H9 (cell line): ENCODE data around the gene CYBA. TPM values are rescaled to one million over a fixed set of nuclear protein-coding genes. Genes with fewer than 3 reads are reported as not detected.

ENCODE experiments used
- DNase-seq: peaks from one replicate; pipeline ENCODE4 v3.0.0-alpha.2; 2017
- H2AFZ ChIP-seq: one replicate; pipeline ENCODE4 v1.6.1; 2013; ENCODE audit warnings: mild to moderate bottlenecking, low read length, control low read depth, moderate library complexity
- H2AK5ac ChIP-seq: 2 replicates; pipeline ENCODE4 v1.6.1; 2013; ENCODE audit warnings: low read length, control low read depth, mixed read lengths; ENCODE audit not compliant: insufficient read length
- H2BK120ac ChIP-seq: one replicate; pipeline ENCODE4 v1.6.1; 2013; ENCODE audit warnings: low read depth, mild to moderate bottlenecking, low read length, control low read depth, inconsistent platforms; ENCODE audit not compliant: poor library complexity, severe bottlenecking
- H2BK12ac ChIP-seq: 2 replicates; pipeline ENCODE4 v1.6.1; 2013; ENCODE audit warnings: low read length, control low read depth, mixed read lengths, low read depth; ENCODE audit not compliant: insufficient read length
- H2BK15ac ChIP-seq: 2 replicates; pipeline ENCODE4 v1.6.1; 2013; ENCODE audit warnings: low read depth, low read length, control low read depth
- H2BK20ac ChIP-seq: one replicate; pipeline ENCODE4 v1.6.1; 2013; ENCODE audit warnings: low read depth, mild to moderate bottlenecking, low read length, control low read depth, inconsistent platforms; ENCODE audit not compliant: poor library complexity, severe bottlenecking
- H2BK5ac ChIP-seq: 2 replicates; pipeline ENCODE4 v1.6.1; 2013; ENCODE audit warnings: low read length, control low read depth, mixed read lengths; ENCODE audit not compliant: insufficient read length
- H3K14ac ChIP-seq: 2 replicates; pipeline ENCODE4 v1.6.1; 2013; ENCODE audit warnings: low read length, control low read depth; ENCODE audit not compliant: insufficient read depth
- H3K18ac ChIP-seq: 2 replicates; pipeline ENCODE4 v1.6.1; 2013; ENCODE audit warnings: low read depth, mild to moderate bottlenecking, mixed read lengths, low read length, control low read depth; ENCODE audit not compliant: insufficient read length
- H3K23ac ChIP-seq: 2 replicates; pipeline ENCODE4 v1.6.1; 2013; ENCODE audit warnings: low read length, control low read depth, mixed read lengths, low read depth; ENCODE audit not compliant: insufficient read length
- H3K23me2 ChIP-seq: 2 replicates; pipeline ENCODE4 v1.6.1; 2013; ENCODE audit warnings: low read depth, mild to moderate bottlenecking, mixed read lengths, low read length, control low read depth; ENCODE audit not compliant: insufficient read length, poor library complexity, severe bottlenecking
- H3K27ac ChIP-seq: 2 replicates; pipeline ENCODE4 v1.5.1; 2013; ENCODE audit warnings: low read length, control low read depth, mixed read lengths, low read depth; ENCODE audit not compliant: insufficient read length
- H3K27me3 ChIP-seq: 2 replicates; pipeline ENCODE4 v1.6.1; 2013; ENCODE audit warnings: low read length, control low read depth, inconsistent platforms; ENCODE audit not compliant: insufficient read depth
- H3K4ac ChIP-seq: 2 replicates; pipeline ENCODE4 v1.6.1; 2013; ENCODE audit warnings: low read depth, mild to moderate bottlenecking, control low read depth, inconsistent platforms, low read length, moderate library complexity
- H3K4me1 ChIP-seq: 2 replicates; pipeline ENCODE4 v1.6.1; 2013; ENCODE audit warnings: low read length, control low read depth, inconsistent platforms; ENCODE audit not compliant: insufficient read depth
- H3K4me2 ChIP-seq: 2 replicates; pipeline ENCODE4 v1.6.1; 2013; ENCODE audit warnings: low read length, control low read depth, mixed read lengths; ENCODE audit not compliant: insufficient read length, insufficient read depth
- H3K56ac ChIP-seq: 2 replicates; pipeline ENCODE4 v1.6.1; 2013; ENCODE audit warnings: low read depth, mild to moderate bottlenecking, mixed read lengths, low read length, control low read depth; ENCODE audit not compliant: insufficient read length
- H3K79me1 ChIP-seq: 2 replicates; pipeline ENCODE4 v1.6.1; 2013; ENCODE audit warnings: low read depth, mild to moderate bottlenecking, moderate library complexity, low read length, control low read depth, inconsistent platforms; ENCODE audit not compliant: insufficient read depth, poor library complexity, severe bottlenecking
- H3K79me2 ChIP-seq: 2 replicates; pipeline ENCODE4 v1.6.1; 2013; ENCODE audit warnings: low read length, control low read depth, inconsistent platforms; ENCODE audit not compliant: insufficient read depth
- H3K9ac ChIP-seq: 2 replicates; pipeline ENCODE4 v1.6.1; 2013; ENCODE audit warnings: low read length, control low read depth, mixed read lengths; ENCODE audit not compliant: insufficient read length; ENCODE audit errors: extremely low read depth
- H3K9me3 ChIP-seq: one replicate; pipeline ENCODE4 v1.6.1; 2013; ENCODE audit warnings: low read depth, low read length, inconsistent platforms; ENCODE audit not compliant: control insufficient read depth
- H3T11ph ChIP-seq: one replicate; pipeline ENCODE4 v1.6.1; 2013; ENCODE audit warnings: mild to moderate bottlenecking, low read length, control low read depth, inconsistent platforms
- H4K20me1 ChIP-seq: one replicate; pipeline ENCODE4 v1.6.1; 2013; ENCODE audit not compliant: control insufficient read depth, insufficient read length, insufficient read depth
- H4K5ac ChIP-seq: 2 replicates; pipeline ENCODE4 v1.6.1; 2013; ENCODE audit warnings: low read depth, mild to moderate bottlenecking, mixed read lengths, low read length, control low read depth; ENCODE audit not compliant: insufficient read length
- H4K8ac ChIP-seq: replicated peaks from 2 replicates; pipeline ENCODE4 v1.6.1; 2013; ENCODE audit warnings: low read length, control low read depth, mixed read lengths, low read depth; ENCODE audit not compliant: insufficient read length
- H4K91ac ChIP-seq: 2 replicates; pipeline ENCODE4 v1.6.1; 2013; ENCODE audit warnings: low read depth, mild to moderate bottlenecking, moderate library complexity, mixed read lengths, low read length, control low read depth; ENCODE audit not compliant: insufficient read length
- H3K27ac Mint-ChIP-seq, 3 experiments: 2 replicates in 2 of 3; 3 replicates in 1 of 3; pipeline ENCODE4 v1.8.0; 2020 to 2021; ENCODE audit warnings: mixed read lengths in 3 of 3, mild to moderate bottlenecking in 1 of 3, moderate library complexity in 1 of 3
- H3K27me3 Mint-ChIP-seq: 2 replicates; pipeline ENCODE4 v1.8.0; 2021; ENCODE audit warnings: low read depth, mild to moderate bottlenecking, moderate library complexity, mixed read lengths
- H3K36me3 Mint-ChIP-seq, 3 experiments: 2 replicates in 2 of 3; 3 replicates in 1 of 3; pipeline ENCODE4 v1.8.0; 2020 to 2021; ENCODE audit warnings: low read depth in 3 of 3, mixed read lengths in 3 of 3; ENCODE audit not compliant: insufficient read depth in 1 of 3
- H3K4me1 Mint-ChIP-seq, 2 experiments: 2 replicates each; pipeline ENCODE4 v1.8.0; 2020; ENCODE audit warnings: mixed read lengths in 2 of 2
- H3K4me3 Mint-ChIP-seq, 2 experiments: 2 replicates in 1 of 2; 3 replicates in 1 of 2; pipeline ENCODE4 v1.8.0; 2020 to 2021; ENCODE audit warnings: mild to moderate bottlenecking in 2 of 2, mixed read lengths in 2 of 2, moderate library complexity in 1 of 2
- H3K9me3 Mint-ChIP-seq, 2 experiments: 2 replicates in 1 of 2; 3 replicates in 1 of 2; pipeline ENCODE4 v1.8.0; 2020; ENCODE audit warnings: mild to moderate bottlenecking in 2 of 2, mixed read lengths in 2 of 2, moderate library complexity in 1 of 2
- WGBS: extraction: QIAGEN DNeasy Blood & Tissue Kit; methylation state at CpG from one replicate; pipeline ENCODE4 v1.1.7; 2013; ENCODE audit warnings: missing lambda C conversion rate, low lambda C conversion rate, mixed read lengths; ENCODE audit not compliant: insufficient read length; ENCODE audit errors: extremely low coverage; 5-methylcytosine and 5-hydroxymethylcytosine counted together
- total RNA-seq: library from RNA; stranded (reverse); gene quantifications from 2 replicates; pipeline ENCODE4 v1.2.1, GENCODE V29; 2021
- TF ChIP-seq, protein P1 (sequence below): fragments of 200-600 bp; sonication (generic); conservative IDR thresholded peaks from 3 replicates; pipeline ENCODE4 v1.8.0; 2021; ENCODE audit warnings: antibody characterized with exemption, mild to moderate bottlenecking

Gene CYBA
- total RNA-seq, 1 experiment from 2014 or later: 153 TPM

DNA sequence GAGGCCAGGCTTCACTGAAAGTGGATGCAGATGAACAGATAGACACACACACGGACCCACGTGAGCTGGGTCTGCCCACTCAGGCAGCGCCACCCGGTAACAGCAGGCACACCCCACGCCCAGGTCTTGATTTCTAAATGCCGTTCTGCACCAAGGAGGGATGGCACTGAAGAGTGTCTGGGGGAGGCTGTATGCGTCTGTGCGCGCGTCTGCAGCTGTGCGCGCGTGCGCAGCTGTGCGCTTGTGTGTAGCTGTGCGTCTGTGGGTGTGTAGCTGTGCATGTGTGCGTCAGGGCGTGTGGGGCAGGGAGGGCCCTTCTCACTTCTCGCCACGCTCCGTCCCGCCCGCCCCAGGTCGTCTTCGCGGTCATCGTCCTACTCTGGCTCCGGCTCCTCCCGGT lies 28.0 kb downstream of the CYBA start:
- H3T11ph ChIP-seq: no peak overlapping the region
- no peak overlapping the region for H2BK15ac ChIP-seq
- H4K5ac ChIP-seq: no peak overlapping the region
- H2BK20ac ChIP-seq: no peak overlapping the region
- Mint-ChIP-seq H3K4me3 (no peak overlapping the region), H3K9me3 (no peaks in the 10 kb centered on the region; a peak in 1 of 5 replicates), H3K27me3 (no peaks in the 10 kb centered on the region), H3K36me3 (peaks cover 24 to 67% (median 56%) of the 10 kb centered on the region in 3 experiments; a peak in 6 of 7 replicates), H3K27ac (no peak overlapping the region), H3K4me1 (peaks cover 2 to 16% of the 10 kb centered on the region in 2 experiments; a peak in 3 of 4 replicates)
- H3K23me2 ChIP-seq: no peaks in the 10 kb centered on the region
- H3K4me1 ChIP-seq: no peaks in the 10 kb centered on the region
- H2BK120ac ChIP-seq: no peak overlapping the region
- no peak overlapping the region for H4K91ac ChIP-seq
- H3K9me3 ChIP-seq: no peaks in the 10 kb centered on the region
- no peak overlapping the region for H3K18ac ChIP-seq
- H4K20me1 ChIP-seq: no peaks in the 10 kb centered on the region
- DNase-seq: no peak
- H3K23ac ChIP-seq: no peak overlapping the region
- no peak overlapping the region for H2BK5ac ChIP-seq
- H3K4ac ChIP-seq: no peak overlapping the region
- H2AFZ ChIP-seq: no peak overlapping the region
- H3K27ac ChIP-seq: no peak overlapping the region
- H3K4me2 ChIP-seq: no peak overlapping the region
- H3K14ac ChIP-seq: no peak overlapping the region
- H3K9ac ChIP-seq: no peak overlapping the region
- H2BK12ac ChIP-seq: no peak overlapping the region
- H3K79me2 ChIP-seq: no peaks in the 10 kb centered on the region; the same call in 1 of the 2 replicates
- H2AK5ac ChIP-seq: no peak overlapping the region
- no peaks in the 10 kb centered on the region for H3K79me1 ChIP-seq
- H3K56ac ChIP-seq: no peak overlapping the region
- TF ChIP-seq, protein P1, sequence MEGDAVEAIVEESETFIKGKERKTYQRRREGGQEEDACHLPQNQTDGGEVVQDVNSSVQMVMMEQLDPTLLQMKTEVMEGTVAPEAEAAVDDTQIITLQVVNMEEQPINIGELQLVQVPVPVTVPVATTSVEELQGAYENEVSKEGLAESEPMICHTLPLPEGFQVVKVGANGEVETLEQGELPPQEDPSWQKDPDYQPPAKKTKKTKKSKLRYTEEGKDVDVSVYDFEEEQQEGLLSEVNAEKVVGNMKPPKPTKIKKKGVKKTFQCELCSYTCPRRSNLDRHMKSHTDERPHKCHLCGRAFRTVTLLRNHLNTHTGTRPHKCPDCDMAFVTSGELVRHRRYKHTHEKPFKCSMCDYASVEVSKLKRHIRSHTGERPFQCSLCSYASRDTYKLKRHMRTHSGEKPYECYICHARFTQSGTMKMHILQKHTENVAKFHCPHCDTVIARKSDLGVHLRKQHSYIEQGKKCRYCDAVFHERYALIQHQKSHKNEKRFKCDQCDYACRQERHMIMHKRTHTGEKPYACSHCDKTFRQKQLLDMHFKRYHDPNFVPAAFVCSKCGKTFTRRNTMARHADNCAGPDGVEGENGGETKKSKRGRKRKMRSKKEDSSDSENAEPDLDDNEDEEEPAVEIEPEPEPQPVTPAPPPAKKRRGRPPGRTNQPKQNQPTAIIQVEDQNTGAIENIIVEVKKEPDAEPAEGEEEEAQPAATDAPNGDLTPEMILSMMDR: no peak
- no CpG with 5 or more reads among the region's 29 CpGs for WGBS
- no peak overlapping the region for H4K8ac ChIP-seq
- no peaks in the 10 kb centered on the region for H3K27me3 ChIP-seq
